NCI-H446 treated with DMSO at 0.1 percent for 48 hours (cell line): ENCODE data around the gene NUP54.

Source experiments
- DNase-seq: peaks from one replicate; lab custom pipeline; 2025; lab: John Stamatoyannopoulos, UW

Gene NUP54

GRCh38 chr4:76072760-76073159 is 75.4 kb downstream of the NUP54 start:
- no peak for DNase-seq

DNA sequence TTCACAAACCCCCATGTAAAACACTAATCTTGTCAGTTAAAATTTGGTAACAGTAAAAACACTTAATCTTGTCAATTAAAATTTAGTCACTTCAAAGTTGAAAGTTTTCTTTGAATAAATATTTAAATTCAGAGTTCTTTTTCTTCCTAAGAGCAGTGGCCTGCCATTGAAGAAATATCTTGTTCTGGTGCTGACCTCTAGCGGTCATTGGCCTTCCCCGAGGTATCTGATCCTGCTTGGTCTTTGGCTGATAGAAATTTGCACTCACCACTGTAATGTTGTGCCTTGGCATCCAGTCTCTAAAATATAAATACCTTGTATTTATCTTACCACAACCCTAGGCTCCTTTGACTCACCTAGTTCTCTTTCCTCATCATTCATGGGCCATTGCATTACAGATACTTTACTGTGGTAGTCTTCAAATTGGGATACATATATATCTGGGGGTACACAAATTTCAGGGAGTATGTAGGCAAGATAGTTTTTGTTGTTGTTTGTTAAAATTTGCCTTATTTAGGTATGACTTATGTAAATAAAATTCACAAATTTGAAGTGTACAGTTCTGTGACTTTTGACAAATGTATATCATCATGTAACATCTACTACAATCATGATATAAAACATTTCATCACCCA is 80.4 kb downstream of the NUP54 start:
- peak; percentile 19 for DNase-seq

GRCh38 chr4:76066546-76066945 is 81.7 kb downstream of the NUP54 start:
- DNase-seq: no peak
